HG03135 (cell line): ENCODE results near the gene SYNDIG1.

Experiments used
- ATAC-seq: cut with Tn5 transposase; IDR thresholded peaks from one replicate; pipeline ENCODE4 v1.9.1; 2021; ENCODE audit warnings: mild to moderate bottlenecking, moderate library complexity; ENCODE audit not compliant: unreplicated experiment

SYNDIG1 gene

GRCh38 chr20:24470746-24471582 is 1.5 kb downstream of the SYNDIG1 start:
- no peak for ATAC-seq

DNA sequence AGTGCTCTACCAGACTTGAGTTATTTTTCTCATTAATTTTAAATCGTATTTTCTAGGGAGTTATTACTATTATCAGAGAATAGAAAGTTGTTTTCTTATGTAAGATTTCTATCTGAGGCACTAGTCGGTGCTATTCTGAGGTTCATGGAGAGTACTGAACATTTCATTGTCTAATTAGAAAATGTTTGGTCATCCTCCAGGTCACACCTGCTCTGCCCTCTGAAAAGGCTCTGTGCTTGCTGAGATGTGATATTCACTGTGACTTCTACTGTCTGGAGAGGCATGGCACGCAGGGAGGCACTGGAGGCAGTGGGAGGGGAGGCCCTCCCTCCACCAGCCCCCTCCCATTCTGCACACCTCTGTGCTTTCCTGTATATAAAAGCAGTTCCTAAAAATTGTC is 3.0 kb downstream of the SYNDIG1 start:
- no peak for ATAC-seq

DNA sequence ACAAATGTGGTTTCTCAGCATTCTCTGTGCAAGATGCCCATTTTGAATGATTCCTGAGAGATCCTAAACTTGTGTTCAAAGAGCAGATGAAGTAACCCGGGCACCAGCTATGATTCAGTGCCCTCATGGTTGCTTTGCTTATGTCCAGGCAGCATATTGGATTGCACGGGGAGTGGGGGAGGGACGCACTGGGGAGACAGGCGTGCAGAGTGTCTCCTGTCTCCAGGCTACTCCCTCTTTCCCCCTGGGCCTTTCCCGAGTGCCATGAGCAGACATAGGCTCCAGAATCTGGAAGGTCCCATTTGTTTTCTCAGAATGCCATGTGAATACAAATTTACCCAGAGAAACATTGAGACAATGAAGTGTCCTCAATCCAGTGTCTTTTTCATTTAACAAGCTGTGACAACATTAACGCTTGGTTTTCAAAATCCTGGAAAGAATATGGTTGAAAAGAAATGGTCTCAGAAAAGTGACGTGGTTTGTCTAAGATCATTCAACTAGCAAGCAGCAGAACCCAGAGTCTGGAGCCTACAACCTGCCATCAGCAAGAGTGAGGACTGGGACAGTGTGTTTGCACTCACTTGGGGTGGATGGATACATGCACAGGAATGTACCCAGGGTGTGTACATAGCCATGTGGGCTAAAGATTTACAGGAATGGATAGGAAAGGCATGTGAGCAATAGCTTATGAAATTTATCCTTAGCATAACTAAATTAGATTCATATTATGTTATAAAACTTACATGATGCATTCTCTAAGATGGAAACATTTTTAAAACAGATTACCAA is 4.2 kb downstream of the SYNDIG1 start:
- ATAC-seq = no peak

DNA sequence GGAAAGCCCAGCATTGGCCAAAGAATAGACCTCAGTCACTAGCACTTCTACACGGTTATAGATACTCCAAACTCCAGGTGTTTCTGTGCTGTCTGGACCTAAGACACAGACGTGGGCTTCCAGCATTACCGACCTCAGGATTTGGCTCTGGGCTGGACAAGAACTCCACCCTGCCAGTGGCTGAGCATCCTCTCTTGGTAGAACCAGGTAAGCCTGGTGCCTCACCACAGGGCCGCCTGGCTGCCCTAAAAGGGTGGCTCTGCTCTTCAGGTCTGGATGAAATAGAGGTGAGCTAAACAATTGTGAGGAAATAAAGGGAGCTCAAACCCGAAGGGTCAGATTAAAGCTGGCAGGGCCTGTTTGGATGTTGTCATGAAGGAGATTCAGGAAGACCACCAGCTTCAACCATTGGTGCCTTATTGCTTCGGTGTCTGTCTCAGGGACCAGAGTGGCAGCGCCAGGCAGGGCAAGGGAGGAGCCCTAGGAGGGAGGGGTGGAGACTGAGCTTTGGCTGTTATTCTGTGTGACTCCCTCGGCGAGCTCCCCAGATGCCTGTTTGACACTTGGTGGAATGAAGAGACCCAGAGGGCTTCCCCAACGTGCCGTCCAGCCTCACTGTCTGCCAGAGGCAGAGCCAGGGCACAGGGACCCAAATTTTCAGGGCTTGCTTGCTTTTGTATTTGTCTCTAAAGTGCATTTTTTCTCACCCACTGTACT is 8.6 kb downstream of the SYNDIG1 start:
- no peak for ATAC-seq

GRCh38 chr20:24478584-24478983 is 9.2 kb downstream of the SYNDIG1 start:
- no peak for ATAC-seq

DNA sequence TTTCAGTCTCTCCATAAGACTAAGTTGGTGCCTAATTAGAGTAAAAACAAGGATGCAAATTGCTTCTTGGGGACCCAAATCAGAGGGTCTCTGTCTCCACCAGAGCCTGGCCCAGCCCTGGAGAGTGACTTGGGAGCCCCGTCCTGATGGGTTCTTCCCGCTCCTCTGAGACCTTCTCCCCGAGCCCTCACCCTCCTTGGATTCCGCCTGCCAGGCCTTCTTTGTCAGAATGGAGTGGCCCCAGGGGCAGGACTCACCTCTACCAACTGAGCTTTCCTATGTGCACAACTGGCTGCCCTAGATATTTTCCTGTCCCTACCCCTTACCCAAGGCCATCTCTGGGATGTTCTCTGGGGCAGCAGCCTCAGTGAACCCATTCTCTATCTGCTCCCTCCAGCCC is 9.7 kb downstream of the SYNDIG1 start:
- no peak for ATAC-seq

DNA sequence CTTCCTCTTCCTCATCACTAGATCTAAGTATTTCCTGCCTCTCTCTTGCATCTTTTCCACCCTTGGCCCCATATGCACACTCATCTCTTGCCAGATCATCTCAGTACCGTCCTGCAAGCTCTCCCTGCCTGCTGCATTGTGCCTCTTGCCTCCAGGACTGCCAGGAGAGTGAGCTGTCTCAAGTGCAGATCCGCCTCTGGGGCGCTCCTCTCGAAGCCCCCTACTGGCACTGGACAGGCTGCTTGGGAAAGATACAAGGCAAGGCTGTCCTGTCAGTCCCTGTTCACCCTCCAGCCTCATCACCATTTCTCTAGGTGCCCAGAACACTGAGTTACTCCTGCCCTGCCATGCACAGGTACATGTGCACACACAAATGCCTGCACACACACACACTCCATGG is 10.2 kb downstream of the SYNDIG1 start:
- ATAC-seq = no peak

GRCh38 chr20:24480509-24480908 is 11.1 kb downstream of the SYNDIG1 start:
- no peak for ATAC-seq

DNA sequence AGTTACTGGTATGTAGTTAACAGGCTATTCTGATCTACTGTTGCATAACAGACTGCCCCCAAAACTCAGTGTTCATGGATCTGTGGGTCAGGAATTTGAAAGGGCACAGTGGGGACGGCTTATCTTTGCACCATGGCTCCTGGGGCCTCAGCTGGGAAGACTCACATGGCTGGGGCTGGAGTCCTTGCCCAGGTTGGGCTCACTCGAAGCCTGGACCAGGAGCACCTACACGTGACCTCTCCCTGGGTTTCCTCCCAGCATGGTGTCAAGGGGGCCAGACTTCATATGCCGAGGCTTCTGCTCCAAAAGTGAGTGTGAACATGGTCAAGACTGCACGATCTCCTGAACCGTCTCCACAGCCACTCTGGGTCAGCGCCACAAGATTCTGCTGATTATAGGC is 11.7 kb downstream of the SYNDIG1 start:
- no peak for ATAC-seq

GRCh38 chr20:24483435-24484080 is 14.1 kb downstream of the SYNDIG1 start:
- no peak for ATAC-seq

- no peak for ATAC-seq
Observed at GRCh38 chr20:24484081-24484450, 14.6 kb downstream of the SYNDIG1 start.

GRCh38 chr20:24485981-24486380 is 16.6 kb downstream of the SYNDIG1 start:
- no peak for ATAC-seq

DNA sequence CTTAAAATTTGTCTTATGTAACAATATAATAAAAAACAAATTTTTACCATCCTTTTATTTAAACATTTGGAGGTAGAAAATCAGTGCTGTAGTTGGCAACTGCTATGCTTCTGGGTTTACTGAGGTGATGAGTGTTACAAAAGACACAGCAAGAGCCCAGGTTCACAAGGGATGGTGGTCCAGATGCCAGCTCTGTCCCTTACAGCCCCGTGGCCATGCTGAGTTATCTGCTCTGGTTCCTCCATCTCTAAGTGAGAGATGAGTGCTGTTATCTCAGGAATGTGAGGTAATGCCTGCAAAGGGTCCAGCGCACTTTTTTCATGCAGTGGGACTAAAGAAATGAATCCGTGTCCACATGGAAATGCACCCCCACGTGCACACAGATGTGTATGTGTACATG is 17.8 kb downstream of the SYNDIG1 start:
- no peak for ATAC-seq

DNA sequence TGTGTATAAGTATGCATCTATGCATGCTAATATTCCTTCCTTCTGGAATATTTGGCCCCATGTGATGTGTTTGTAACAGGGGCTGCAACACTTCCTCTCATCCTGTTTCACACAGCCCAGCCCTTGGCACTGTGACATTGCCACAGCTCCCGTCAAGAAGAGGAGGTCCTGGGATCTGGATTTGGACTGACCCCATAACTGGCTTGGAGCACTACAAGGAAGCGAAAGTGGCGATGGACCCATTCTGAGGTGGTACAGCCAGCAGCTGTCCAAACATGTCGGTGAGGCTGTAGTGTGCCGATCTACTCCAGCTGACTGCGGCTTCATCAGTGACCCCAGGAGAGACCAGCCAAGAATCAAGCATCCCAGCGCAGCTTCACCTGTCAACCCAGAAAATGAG is 18.2 kb downstream of the SYNDIG1 start:
- ATAC-seq = no peak

- ATAC-seq = no peak
Observed at GRCh38 chr20:24488064-24488799, 18.8 kb downstream of the SYNDIG1 start.

GRCh38 chr20:24488800-24489175 is 19.4 kb downstream of the SYNDIG1 start:
- no peak for ATAC-seq

- ATAC-seq = no peak
Observed at GRCh38 chr20:24489193-24489592, 19.8 kb downstream of the SYNDIG1 start.

DNA sequence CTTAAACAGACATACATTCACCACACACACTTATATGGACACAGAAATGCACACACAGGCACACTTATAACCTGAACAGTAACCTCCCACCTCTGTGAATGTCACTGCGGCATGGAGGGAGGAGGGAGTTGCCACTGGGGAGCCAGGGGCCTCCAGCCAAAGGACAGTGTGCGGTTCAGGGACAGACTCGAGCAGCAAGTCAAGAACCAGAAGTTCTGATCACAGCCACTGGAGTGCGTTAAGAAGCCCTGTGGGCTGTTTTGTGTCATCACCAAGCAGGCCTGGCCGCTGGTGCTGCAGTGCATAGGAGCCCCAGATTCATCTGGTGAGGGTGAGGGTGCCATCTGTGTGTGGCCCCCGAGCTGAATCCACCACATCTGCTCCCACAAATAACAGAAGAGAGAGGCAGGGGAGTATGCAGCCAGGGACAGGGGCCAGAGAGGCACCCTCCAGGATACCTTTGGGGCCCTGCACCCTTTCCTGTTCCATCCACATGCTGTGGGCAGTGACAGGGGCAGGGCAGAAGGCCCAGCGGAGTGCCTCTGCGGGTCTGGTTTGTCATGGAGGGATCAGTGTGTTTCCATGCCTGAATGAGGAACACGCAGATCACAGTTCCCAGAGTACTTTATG is 20.3 kb downstream of the SYNDIG1 start:
- ATAC-seq = no peak

DNA sequence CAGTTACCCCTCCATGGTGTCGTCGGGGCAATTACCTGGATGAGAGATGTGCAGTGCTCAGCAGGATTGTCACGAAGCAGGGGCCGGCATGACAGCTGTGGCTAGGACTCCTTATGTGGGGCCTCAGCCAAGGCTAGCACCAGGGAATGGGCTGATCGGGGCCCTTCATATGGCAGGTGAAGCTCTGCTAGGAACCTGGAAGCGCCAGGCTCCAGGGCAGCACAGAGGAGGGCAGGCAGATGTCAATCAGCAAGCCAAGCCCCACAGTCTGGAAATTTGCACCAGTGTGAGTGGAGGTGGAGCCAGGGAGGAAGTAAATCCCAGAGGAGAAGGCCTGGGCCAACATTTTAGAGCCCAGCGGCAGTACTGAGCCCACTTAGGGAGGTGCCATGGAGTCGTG is 21.2 kb downstream of the SYNDIG1 start:
- no peak for ATAC-seq
